Ishikawa (cell line): ENCODE measurements around the gene TET2.

Source experiments
- CEBPB ChIP-seq: IDR thresholded peaks from 2 replicates; pipeline ENCODE4 v1.6.1; 2012
- CREB1 ChIP-seq: IDR thresholded peaks from 2 replicates; pipeline ENCODE4 v1.6.1; 2012; ENCODE audit warnings: low read depth
- EGR1 ChIP-seq: IDR thresholded peaks from 2 replicates; pipeline ENCODE4 v1.6.1; 2012
- EP300 ChIP-seq: IDR thresholded peaks from 2 replicates; pipeline ENCODE4 v1.6.1; 2012; ENCODE audit warnings: borderline replicate concordance
- FOXM1 ChIP-seq: IDR thresholded peaks from 2 replicates; pipeline ENCODE4 v1.6.1; 2012; ENCODE audit warnings: low read depth, borderline replicate concordance
- NFIC ChIP-seq: IDR thresholded peaks from 2 replicates; pipeline ENCODE4 v1.6.1; 2012
- RAD21 ChIP-seq: IDR thresholded peaks from 2 replicates; pipeline ENCODE4 v1.6.1; 2012; ENCODE audit warnings: low read depth
- REST ChIP-seq: IDR thresholded peaks from 2 replicates; pipeline ENCODE4 v1.6.1; 2012; ENCODE audit warnings: low read depth, mild to moderate bottlenecking
- TAF1 ChIP-seq: IDR thresholded peaks from 2 replicates; pipeline ENCODE4 v1.6.1; 2012; ENCODE audit warnings: low read depth, mild to moderate bottlenecking
- TCF12 ChIP-seq: IDR thresholded peaks from 2 replicates; pipeline ENCODE4 v1.6.1; 2012; ENCODE audit warnings: low read depth
- TEAD4 ChIP-seq: IDR thresholded peaks from 2 replicates; pipeline ENCODE4 v1.6.1; 2012
- YY1 ChIP-seq: IDR thresholded peaks from 2 replicates; pipeline ENCODE4 v1.6.1; 2012; ENCODE audit warnings: low read depth
- ZBTB7A ChIP-seq: IDR thresholded peaks from 2 replicates; pipeline ENCODE4 v1.6.1; 2012; ENCODE audit warnings: low read depth
- TF ChIP-seq, protein P1 (sequence below): IDR thresholded peaks from 2 replicates; pipeline ENCODE4 v1.6.1; 2012
- TF ChIP-seq, protein P2 (sequence below): IDR thresholded peaks from 2 replicates; pipeline ENCODE4 v1.6.1; 2012

TET2 gene

GRCh38 chr4:105147553-105148161, 981 bp downstream of the TET2 start:
- TF ChIP-seq, protein P1, sequence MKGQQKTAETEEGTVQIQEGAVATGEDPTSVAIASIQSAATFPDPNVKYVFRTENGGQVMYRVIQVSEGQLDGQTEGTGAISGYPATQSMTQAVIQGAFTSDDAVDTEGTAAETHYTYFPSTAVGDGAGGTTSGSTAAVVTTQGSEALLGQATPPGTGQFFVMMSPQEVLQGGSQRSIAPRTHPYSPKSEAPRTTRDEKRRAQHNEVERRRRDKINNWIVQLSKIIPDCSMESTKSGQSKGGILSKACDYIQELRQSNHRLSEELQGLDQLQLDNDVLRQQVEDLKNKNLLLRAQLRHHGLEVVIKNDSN: no peak
- TF ChIP-seq YY1 (no peak), FOXM1 (no peak), REST (no peak), EGR1 (no peak), CEBPB (no peak), TEAD4 (no peak), TCF12 (no peak)

- TF ChIP-seq CREB1: no peak
- no peak for TF ChIP-seq ZBTB7A
- no peak for TF ChIP-seq NFIC
- no peak for TF ChIP-seq RAD21
- TF ChIP-seq CEBPB: no peak
- no peak for TF ChIP-seq TAF1
- no peak for TF ChIP-seq TEAD4
- TF ChIP-seq, protein P1: no peak
- no peak for TF ChIP-seq REST
- no peak for TF ChIP-seq TCF12
- no peak for TF ChIP-seq EP300
- TF ChIP-seq, protein P2, sequence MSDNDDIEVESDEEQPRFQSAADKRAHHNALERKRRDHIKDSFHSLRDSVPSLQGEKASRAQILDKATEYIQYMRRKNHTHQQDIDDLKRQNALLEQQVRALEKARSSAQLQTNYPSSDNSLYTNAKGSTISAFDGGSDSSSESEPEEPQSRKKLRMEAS: no peak
- no peak for TF ChIP-seq YY1
- no peak for TF ChIP-seq EGR1
- TF ChIP-seq FOXM1: no peak
These were observed 1.7 kb downstream of the TET2 start for GRCh38 chr4:105148356-105148755.

DNA sequence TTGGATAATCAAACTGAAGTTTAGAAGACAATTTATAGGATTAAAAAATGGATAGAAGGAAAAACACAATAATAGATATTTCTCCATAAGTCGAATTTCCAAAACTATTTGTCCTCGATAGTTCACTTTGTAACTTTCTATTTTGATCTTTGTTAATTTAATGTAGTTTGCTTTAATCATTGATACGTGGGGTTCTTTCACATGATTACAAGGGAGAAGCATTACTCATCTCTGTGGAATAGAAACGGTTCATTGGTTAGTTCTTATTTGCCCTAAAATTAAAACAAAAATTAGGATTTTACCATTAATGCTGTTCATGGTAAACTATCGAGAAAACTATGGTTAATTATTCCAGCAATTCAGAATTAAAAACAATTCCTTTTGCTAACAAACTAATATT, 2.1 kb downstream of the TET2 start:
- TF ChIP-seq, protein P1: no peak
- TF ChIP-seq ZBTB7A (no peak), FOXM1 (no peak), TEAD4 (no peak), RAD21 (no peak), EP300 (no peak), EGR1 (no peak), REST (no peak), TAF1 (no peak), YY1 (no peak), CREB1 (no peak), TCF12 (no peak), NFIC (no peak), CEBPB (no peak)
- TF ChIP-seq, protein P2: no peak

DNA sequence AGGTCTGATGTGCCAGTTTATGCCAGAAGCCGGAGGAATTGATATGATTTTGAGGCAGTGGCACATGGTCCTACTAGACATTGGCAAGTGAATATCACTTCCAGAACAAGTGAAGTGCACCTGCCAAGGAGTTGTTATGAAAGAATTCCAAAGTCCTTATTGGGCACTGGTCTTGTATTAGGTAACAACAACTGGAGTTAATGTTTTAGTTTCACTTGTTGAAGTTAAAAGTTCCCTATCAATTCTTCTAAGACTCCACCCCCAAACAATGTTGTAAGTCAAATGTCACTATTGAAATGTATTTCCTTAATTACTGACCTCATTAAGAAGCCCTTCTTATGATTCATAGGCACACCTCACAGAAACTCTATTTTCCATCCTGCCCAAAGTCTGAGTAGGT, 3.1 kb downstream of the TET2 start:
- TF ChIP-seq RAD21 (no peak), ZBTB7A (no peak), EP300 (no peak), YY1 (no peak), FOXM1 (no peak), EGR1 (no peak), TCF12 (no peak), CEBPB (no peak), NFIC (no peak), TEAD4 (no peak), CREB1 (no peak), REST (no peak), TAF1 (no peak)
- TF ChIP-seq, protein P2: no peak
- TF ChIP-seq, protein P1: no peak
